Measurements from ENCODE around the gene PGM5.

- no peak for TF ChIP-seq EZH2phosphoT487 (IDR thresholded peaks at IDR 0.05; ENCODE audit: insufficient read depth, low read depth)
- no peak for TF ChIP-seq EZH2 (IDR thresholded peaks at IDR 0.05; ENCODE audit: insufficient read depth, poor library complexity, severe bottlenecking)
Observed at GRCh38 chr9:68574150-68574549, 217.7 kb downstream of the PGM5 start.
